Spleen (tissue), 11 donors: ENCODE data around the gene NRAS. TPM values are rescaled to one million over a fixed set of nuclear protein-coding genes. Genes with fewer than 3 reads are reported as not detected.
A peak's percentile ranks its signal among the peaks of the same experiment; 100 is the strongest.
"Not testable (repeated sequence)": the region's sequence is repeated elsewhere in the genome, so short reads cannot be mapped to it uniquely, and the experiment has no call there.

Experiments used
- DNase-seq: peaks from one replicate; pipeline ENCODE4 v3.0.0-alpha.2; 2020
- H3K27ac ChIP-seq, 8 donors: fragments of 200-600 bp; sonication (generic) in 7 of 8; 1 replicate in 4 of 8; 2 replicates in 4 of 8; pipeline versions ENCODE4 v1.5.0 to v1.8.0; 2016 to 2021; ENCODE audit warnings: inconsistent platforms in 4 of 8, mild to moderate bottlenecking in 4 of 8, moderate library complexity in 1 of 8
- H3K27me3 ChIP-seq, 7 donors: fragments of 200-600 bp; sonication (generic) in 6 of 7; replicated peaks in 1 of 7; 1 replicate in 4 of 7; 2 replicates in 3 of 7; pipeline versions ENCODE4 v1.5.0 to v1.8.0; 2016 to 2021; ENCODE audit warnings: inconsistent platforms in 3 of 7, mild to moderate bottlenecking in 1 of 7
- H3K36me3 ChIP-seq, 6 donors: fragments of 200-600 bp; sonication (generic) in 5 of 6; 1 replicate in 4 of 6; 2 replicates in 2 of 6; pipeline versions ENCODE4 v1.5.0 to v1.8.0; 2016 to 2021; ENCODE audit warnings: inconsistent platforms in 2 of 6
- H3K4me1 ChIP-seq, 6 donors: fragments of 200-600 bp; sonication (generic) in 5 of 6; 1 replicate in 3 of 6; 2 replicates in 3 of 6; pipeline versions ENCODE4 v1.5.0 to v1.8.0; 2016 to 2021; ENCODE audit warnings: inconsistent platforms in 3 of 6
- H3K4me3 ChIP-seq, 8 donors: fragments of 200-600 bp; sonication (generic) in 7 of 8; 1 replicate in 4 of 8; 2 replicates in 4 of 8; pipeline versions ENCODE4 v1.5.0 to v1.8.0; 2016 to 2021; ENCODE audit warnings: inconsistent platforms in 4 of 8, mild to moderate bottlenecking in 4 of 8, moderate library complexity in 2 of 8
- H3K9me3 ChIP-seq, 8 donors: fragments of 200-600 bp; sonication (generic) in 7 of 8; 1 replicate in 4 of 8; 2 replicates in 4 of 8; pipeline versions ENCODE4 v1.5.0 to v1.8.0; 2016 to 2021; ENCODE audit warnings: inconsistent platforms in 4 of 8
- POLR2A ChIP-seq, 3 donors: fragments of 450-650 bp; IDR thresholded peaks; one replicate each; pipeline ENCODE4 v1.5.1; 2017; ENCODE audit warnings: antibody characterized with exemption in 3 of 3, mild to moderate bottlenecking in 1 of 3
- POLR2AphosphoS5 ChIP-seq, 3 donors: sonication (generic); formaldehyde crosslinking; IDR thresholded peaks; one replicate each; pipeline ENCODE4 v1.5.1; 2017; ENCODE audit warnings: antibody characterized with exemption in 3 of 3
- WGBS, 5 donors: extraction: QIAGEN DNeasy Blood & Tissue Kit in 3 of 5; methylation state at CpG; one replicate each; pipeline versions ENCODE4 v1.1.5 to v1.1.7; 2013 to 2018; 5-methylcytosine and 5-hydroxymethylcytosine counted together
- intact Hi-C: fragments of 100-400 bp; cut with DNase I; formaldehyde crosslinking; loops from one replicate; pipeline ENCODE4 v1.15.0; 2023; ENCODE audit warnings: low total_unique reads
- polyA plus RNA-seq, 3 donors: library from polyadenylated mRNA; stranded (reverse); fragments of 200-250 nt; gene quantifications; one replicate each; pipeline ENCODE4 v1.2.1, GENCODE V29; 2013
- total RNA-seq, 7 donors: library from RNA; depleted of rRNA in 3 of 7; stranded (reverse); fragments of >200 nt in 3 of 7; fragmentation: NEBNext Ultra II Directional in 4 of 7; extraction: Animal tissue kit (Norgen Biotek cat#: 25700) in 4 of 7; gene quantifications; one replicate each; pipeline versions ENCODE4 v1.1.0 to v1.2.1, GENCODE V29; 2016 to 2021
- TF ChIP-seq, protein P1 (sequence below), 11 experiments: fragments of 200-600 bp in 7 of 11; fragments of 450-650 bp in 4 of 11; sonication (generic) in 4 of 11; IDR thresholded peaks in 8 of 11; conservative IDR thresholded peaks in 3 of 11; 1 replicate in 7 of 11; 2 replicates in 4 of 11; pipeline versions ENCODE4 v1.4.0 to v1.8.0; 2016 to 2021; ENCODE audit warnings: antibody characterized with exemption in 11 of 11, inconsistent platforms in 4 of 11, mild to moderate bottlenecking in 1 of 11
- donor health status: healthy with polysubstance abuse.
- donor health status: DM: no; HTN: no; CAD: no; lungs with moderate emphysema.
- donor health status: DM: no; HTN: no; CAD: no.
- donor health status: Bipolar disorder and iron deficiency.
- donor health status: healthy.
- donor health status: DM: no; HTN: no; CAD: no.
- donor health status: DM: yes; HTN: yes; CAD: no.

NRAS gene
- total and polyA plus RNA-seq, 10 donors: 14.0 to 45.3 (median 29.0) TPM

DNA sequence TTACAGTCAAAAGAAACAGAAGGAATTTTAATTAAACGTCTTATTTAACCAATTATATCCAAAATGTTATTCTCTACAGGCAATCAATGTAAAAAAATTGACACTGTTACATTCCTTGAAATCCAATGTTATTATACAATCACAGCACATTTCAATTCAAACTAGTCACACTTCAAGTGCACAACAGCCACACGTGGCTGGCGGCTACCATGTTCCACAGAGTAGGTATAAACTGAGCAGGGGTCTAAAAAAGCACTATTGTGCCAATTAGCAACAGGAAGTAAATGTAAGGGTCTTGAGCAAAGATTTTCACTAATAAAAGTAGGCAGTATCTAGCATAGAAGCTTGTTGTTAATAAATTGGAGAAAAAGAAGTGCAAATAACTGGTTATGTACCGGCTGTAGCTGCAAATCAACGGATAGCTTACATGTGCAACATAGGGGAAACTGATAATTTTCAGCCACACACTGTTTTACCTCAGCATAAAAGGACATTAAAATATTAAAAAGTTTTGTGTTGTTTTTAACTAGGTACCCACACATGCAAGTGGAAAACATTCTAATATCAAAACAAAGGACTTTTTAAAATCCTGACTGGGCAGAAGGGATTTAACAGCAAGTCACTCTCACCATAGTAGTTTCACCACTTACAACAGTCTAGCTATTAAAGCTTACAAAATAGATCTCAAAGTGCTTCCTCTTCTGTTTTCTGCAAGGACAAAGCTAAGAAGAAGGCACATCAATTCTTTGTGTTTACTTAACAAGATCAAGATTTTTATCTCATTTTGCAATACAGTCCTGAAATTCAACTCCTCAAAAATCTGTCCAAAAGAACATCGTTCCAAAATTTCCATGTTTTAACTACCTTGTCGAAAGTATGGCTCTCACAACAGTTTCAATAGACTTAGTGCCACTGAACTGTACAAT lies 38.7 kb upstream of the NRAS start:
- Histone ChIP-seq H3K4me3 (peak overlapping the region in 6 of 8 donors; percentile 0 to 84 (median 67)), H3K27ac (peak overlapping the region in 7 of 8 donors; percentile 2 to 100 (median 98)), H3K9me3 (no peaks in the 10 kb centered on the region), H3K36me3 (peaks cover 0 to 6% (median 0%) of the 10 kb centered on the region in 6 donors), H3K27me3 (no peaks in the 10 kb centered on the region), H3K4me1 (peaks cover 62 to 77% (median 74%) of the 10 kb centered on the region in 6 donors)
- WGBS, 5 donors: 46 to 69% (median 53%) methylated on average over 7 of the region's 7 CpGs
- intact Hi-C loops: loop anchor here (5.0 kb wide), 1 partner anchor 38 kb away; the partner anchor contains the start of gene NRAS
- TF ChIP-seq, protein P1, sequence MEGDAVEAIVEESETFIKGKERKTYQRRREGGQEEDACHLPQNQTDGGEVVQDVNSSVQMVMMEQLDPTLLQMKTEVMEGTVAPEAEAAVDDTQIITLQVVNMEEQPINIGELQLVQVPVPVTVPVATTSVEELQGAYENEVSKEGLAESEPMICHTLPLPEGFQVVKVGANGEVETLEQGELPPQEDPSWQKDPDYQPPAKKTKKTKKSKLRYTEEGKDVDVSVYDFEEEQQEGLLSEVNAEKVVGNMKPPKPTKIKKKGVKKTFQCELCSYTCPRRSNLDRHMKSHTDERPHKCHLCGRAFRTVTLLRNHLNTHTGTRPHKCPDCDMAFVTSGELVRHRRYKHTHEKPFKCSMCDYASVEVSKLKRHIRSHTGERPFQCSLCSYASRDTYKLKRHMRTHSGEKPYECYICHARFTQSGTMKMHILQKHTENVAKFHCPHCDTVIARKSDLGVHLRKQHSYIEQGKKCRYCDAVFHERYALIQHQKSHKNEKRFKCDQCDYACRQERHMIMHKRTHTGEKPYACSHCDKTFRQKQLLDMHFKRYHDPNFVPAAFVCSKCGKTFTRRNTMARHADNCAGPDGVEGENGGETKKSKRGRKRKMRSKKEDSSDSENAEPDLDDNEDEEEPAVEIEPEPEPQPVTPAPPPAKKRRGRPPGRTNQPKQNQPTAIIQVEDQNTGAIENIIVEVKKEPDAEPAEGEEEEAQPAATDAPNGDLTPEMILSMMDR (IDR thresholded peaks at IDR 0.05 in 8 of 11, conservative IDR thresholded peaks at IDR 0.05 in 3 of 11): no peak
- no peak for TF ChIP-seq POLR2AphosphoS5 (IDR thresholded peaks at IDR 0.05)
- TF ChIP-seq POLR2A (IDR thresholded peaks at IDR 0.05): no peak
- DNase-seq: no peak

DNA sequence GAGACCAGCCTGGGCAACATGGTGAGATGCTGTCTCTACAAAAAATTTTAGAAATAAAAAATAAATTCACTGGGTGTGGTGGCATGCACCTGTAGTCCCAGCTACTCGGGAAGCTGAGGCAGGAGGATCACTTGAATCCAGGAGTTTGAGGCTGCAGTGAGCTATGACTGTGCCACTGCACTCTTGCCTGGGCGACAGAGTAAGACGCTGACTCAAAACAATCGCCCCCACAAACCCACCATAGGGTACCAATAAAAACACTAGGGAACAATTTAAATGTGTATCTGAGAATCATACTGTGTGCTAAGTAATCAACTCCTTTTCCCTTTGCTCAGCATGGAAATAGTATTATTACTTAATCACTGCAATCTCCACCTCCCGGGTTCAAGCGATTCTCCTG lies 37.1 kb upstream of the NRAS start:
- Histone ChIP-seq H3K4me1 (peaks cover 67 to 92% (median 89%) of the 10 kb centered on the region in 6 donors), H3K27ac (peak overlapping the region in 1 of 8 donors; percentile 53), H3K4me3 (peak overlapping the region in 3 of 8 donors; percentile 2 to 12 (median 12)), H3K36me3 (peaks cover 0 to 22% (median 11%) of the 10 kb centered on the region in 6 donors)
- intact Hi-C loops, DNase-seq, H3K9me3 ChIP-seq, H3K27me3 ChIP-seq: not testable (repeated sequence)
- WGBS, 5 donors: 71 to 88% (median 83%) methylated on average over 6 of the region's 6 CpGs

- peaks cover 67 to 92% (median 89%) of the 10 kb centered on the region in 6 donors for H3K4me1 ChIP-seq
- H3K27ac ChIP-seq: no peak overlapping the region
- H3K36me3 ChIP-seq: peaks cover 0 to 27% (median 14%) of the 10 kb centered on the region in 6 donors
- WGBS, 5 donors: 65 to 79% (median 75%) methylated on average over 4 of the region's 4 CpGs
- intact Hi-C loops: no loop called here
- TF ChIP-seq POLR2AphosphoS5 (IDR thresholded peaks at IDR 0.05) (no peak), POLR2A (IDR thresholded peaks at IDR 0.05) (no peak)
- TF ChIP-seq, protein P1 (IDR thresholded peaks at IDR 0.05 in 8 of 11, conservative IDR thresholded peaks at IDR 0.05 in 3 of 11): no peak
- no peak for DNase-seq
- peak overlapping the region in 1 of 8 donors; percentile 12 for H3K4me3 ChIP-seq
- no peaks in the 10 kb centered on the region for H3K9me3 ChIP-seq
- no peaks in the 10 kb centered on the region for H3K27me3 ChIP-seq
These were observed 36.6 kb upstream of the NRAS start for GRCh38 chr1:114753143-114753542.

GRCh38 chr1:114750780-114751179 lies 34.2 kb upstream of the NRAS start:
- no peak for DNase-seq
- Histone ChIP-seq H3K4me3 (no peak overlapping the region), H3K4me1 (peaks cover 56 to 100% (median 97%) of the 10 kb centered on the region in 6 donors), H3K27ac (peak overlapping the region in 1 of 8 donors; percentile 0), H3K27me3 (no peaks in the 10 kb centered on the region), H3K36me3 (peaks cover 0 to 51% (median 32%) of the 10 kb centered on the region in 6 donors), H3K9me3 (no peaks in the 10 kb centered on the region)
- TF ChIP-seq, protein P1 (IDR thresholded peaks at IDR 0.05 in 8 of 11, conservative IDR thresholded peaks at IDR 0.05 in 3 of 11): no peak
- no peak for TF ChIP-seq POLR2A (IDR thresholded peaks at IDR 0.05)
- intact Hi-C loops: no loop called here
- WGBS, 5 donors: 48 to 60% (median 54%) methylated on average over 5 of the region's 5 CpGs
